ENCODE results near the gene TPMT.
"Not testable (repeated sequence)": the region's sequence is repeated elsewhere in the genome, so short reads cannot be mapped to it uniquely, and the experiment has no call there.

TPMT gene

GRCh38 chr6:18179770-18180356 is 25.0 kb upstream of the TPMT start:
- Histone ChIP-seq H4K5ac (ENCODE audit: low read length) (no peak overlapping the region), H2AK5ac (ENCODE audit: low read length) (no peak overlapping the region), H3K27me3 (ENCODE audit: insufficient read depth, low read length, poor library complexity) (no peaks in the 10 kb centered on the region), H3K23ac (ENCODE audit: low read length) (no peak overlapping the region), H3K56ac (ENCODE audit: low read length) (no peak overlapping the region), H2BK5ac (ENCODE audit: low read length) (no peak overlapping the region), H3K4ac (ENCODE audit: low read depth, low read length) (no peak overlapping the region), H4K8ac (ENCODE audit: low read depth, low read length) (no peak overlapping the region), H3K36me3 (ENCODE audit: control insufficient read depth, insufficient read depth, low read length) (no peaks in the 10 kb centered on the region), H3K18ac (ENCODE audit: low read length) (peak overlapping the region; percentile 29), H3K79me1 (ENCODE audit: low read length) (no peaks in the 10 kb centered on the region), H2BK120ac (ENCODE audit: low read depth, low read length) (no peak overlapping the region), H2BK15ac (replicated peaks; ENCODE audit: low read depth) (no peak overlapping the region), H3K4me1 (ENCODE audit: control insufficient read depth, low read depth, low read length) (no peaks in the 10 kb centered on the region), H3K4me2 (ENCODE audit: low read length) (no peak overlapping the region), H3K9ac (ENCODE audit: low read length) (no peak overlapping the region), H3K27ac (ENCODE audit: low read depth, low read length) (no peak overlapping the region), H3K79me2 (ENCODE audit: control insufficient read depth, insufficient read depth, low read length) (no peaks in the 10 kb centered on the region), H3K4me3 (ENCODE audit: low read length) (no peak overlapping the region)
- DNase-seq = no peak
- no CpG with 5 or more reads among the region's 5 CpGs for WGBS (ENCODE audit: extremely low coverage, insufficient coverage, low lambda C conversion rate)

GRCh38 chr6:18178960-18179615 is 24.2 kb upstream of the TPMT start:
- H2BK5ac ChIP-seq (ENCODE audit: low read length) = no peak overlapping the region
- no peak overlapping the region for H2BK120ac ChIP-seq (ENCODE audit: low read depth, low read length)
- H4K8ac ChIP-seq (ENCODE audit: low read depth, low read length) = no peak overlapping the region
- H2AK5ac ChIP-seq (ENCODE audit: low read length) = no peak overlapping the region
- no peaks in the 10 kb centered on the region for H3K27me3 ChIP-seq (ENCODE audit: insufficient read depth, low read length, poor library complexity)
- no peaks in the 10 kb centered on the region for H3K79me2 ChIP-seq (ENCODE audit: control insufficient read depth, insufficient read depth, low read length)
- WGBS (ENCODE audit: extremely low coverage, insufficient coverage, low lambda C conversion rate) = no CpG with 5 or more reads among the region's 3 CpGs
- no peak overlapping the region for H4K5ac ChIP-seq (ENCODE audit: low read length)
- no peak overlapping the region for H3K27ac ChIP-seq (ENCODE audit: low read depth, low read length)
- H3K4me1 ChIP-seq (ENCODE audit: control insufficient read depth, low read depth, low read length) = no peaks in the 10 kb centered on the region
- H3K79me1 ChIP-seq (ENCODE audit: low read length) = no peaks in the 10 kb centered on the region
- H2BK15ac ChIP-seq (replicated peaks; ENCODE audit: low read depth) = no peak overlapping the region
- no peak overlapping the region for H3K18ac ChIP-seq (ENCODE audit: low read length)
- H3K56ac ChIP-seq (ENCODE audit: low read length) = no peak overlapping the region
- no peak for DNase-seq
- no peak overlapping the region for H3K4me2 ChIP-seq (ENCODE audit: low read length)
- no peak overlapping the region for H3K4me3 ChIP-seq (ENCODE audit: low read length)
- no peak overlapping the region for H3K4ac ChIP-seq (ENCODE audit: low read depth, low read length)
- no peak overlapping the region for H3K9ac ChIP-seq (ENCODE audit: low read length)
- H3K23ac ChIP-seq (ENCODE audit: low read length) = no peak overlapping the region
- no peaks in the 10 kb centered on the region for H3K36me3 ChIP-seq (ENCODE audit: control insufficient read depth, insufficient read depth, low read length)

- no peaks in the 10 kb centered on the region for H3K27me3 ChIP-seq (ENCODE audit: insufficient read depth, low read length, poor library complexity)
- H3K9ac ChIP-seq (ENCODE audit: low read length) = no peak overlapping the region
- no peak overlapping the region for H2AK5ac ChIP-seq (ENCODE audit: low read length)
- H2BK120ac ChIP-seq (ENCODE audit: low read depth, low read length) = no peak overlapping the region
- no peak overlapping the region for H3K27ac ChIP-seq (ENCODE audit: low read depth, low read length)
- H3K23ac ChIP-seq (ENCODE audit: low read length) = no peak overlapping the region
- H4K8ac ChIP-seq (ENCODE audit: low read depth, low read length) = no peak overlapping the region
- no peaks in the 10 kb centered on the region for H3K79me2 ChIP-seq (ENCODE audit: control insufficient read depth, insufficient read depth, low read length)
- no peak overlapping the region for H4K5ac ChIP-seq (ENCODE audit: low read length)
- H2BK5ac ChIP-seq (ENCODE audit: low read length) = no peak overlapping the region
- no peak overlapping the region for H3K4me2 ChIP-seq (ENCODE audit: low read length)
- whole genome bisulfite sequencing (ENCODE audit: extremely low coverage, insufficient coverage, low lambda C conversion rate) = no CpG with 5 or more reads among the region's 4 CpGs
- no peaks in the 10 kb centered on the region for H3K4me1 ChIP-seq (ENCODE audit: control insufficient read depth, low read depth, low read length)
- no peak overlapping the region for H3K4me3 ChIP-seq (ENCODE audit: low read length)
- H3K79me1 ChIP-seq (ENCODE audit: low read length) = no peaks in the 10 kb centered on the region
- no peak overlapping the region for H2BK15ac ChIP-seq (replicated peaks; ENCODE audit: low read depth)
- no peaks in the 10 kb centered on the region for H3K36me3 ChIP-seq (ENCODE audit: control insufficient read depth, insufficient read depth, low read length)
- no peak overlapping the region for H3K4ac ChIP-seq (ENCODE audit: low read depth, low read length)
- no peak overlapping the region for H3K56ac ChIP-seq (ENCODE audit: low read length)
- no peak for DNase-seq
- H3K18ac ChIP-seq (ENCODE audit: low read length) = no peak overlapping the region
Observed at GRCh38 chr6:18177286-18177965, 22.5 kb upstream of the TPMT start.

GRCh38 chr6:18176198-18176597 is 21.3 kb upstream of the TPMT start:
- H4K8ac ChIP-seq (ENCODE audit: low read depth, low read length); H2BK120ac ChIP-seq (ENCODE audit: low read depth, low read length): not testable (repeated sequence)
- no CpG with 5 or more reads among the region's 4 CpGs for WGBS (ENCODE audit: extremely low coverage, insufficient coverage, low lambda C conversion rate)

GRCh38 chr6:18171871-18172270 is 17.0 kb upstream of the TPMT start:
- WGBS (ENCODE audit: extremely low coverage, insufficient coverage, low lambda C conversion rate) = no CpG with 5 or more reads among the region's 7 CpGs
- H3K4me2 ChIP-seq (ENCODE audit: low read length) = no peak overlapping the region
- no peak overlapping the region for H4K8ac ChIP-seq (ENCODE audit: low read depth, low read length)
- H2BK120ac ChIP-seq (ENCODE audit: low read depth, low read length) = no peak overlapping the region
- H3K79me2 ChIP-seq (ENCODE audit: control insufficient read depth, insufficient read depth, low read length) = no peaks in the 10 kb centered on the region
- no peaks in the 10 kb centered on the region for H3K27me3 ChIP-seq (ENCODE audit: insufficient read depth, low read length, poor library complexity)
- H2BK5ac ChIP-seq (ENCODE audit: low read length) = no peak overlapping the region
- H3K27ac ChIP-seq (ENCODE audit: low read depth, low read length) = no peak overlapping the region
- H3K4ac ChIP-seq (ENCODE audit: low read depth, low read length) = no peak overlapping the region
- H3K36me3 ChIP-seq (ENCODE audit: control insufficient read depth, insufficient read depth, low read length) = no peaks in the 10 kb centered on the region
- no peak overlapping the region for H2AK5ac ChIP-seq (ENCODE audit: low read length)
- H3K9ac ChIP-seq (ENCODE audit: low read length) = no peak overlapping the region
- DNase-seq = no peak
- no peaks in the 10 kb centered on the region for H3K4me1 ChIP-seq (ENCODE audit: control insufficient read depth, low read depth, low read length)
- no peak overlapping the region for H3K4me3 ChIP-seq (ENCODE audit: low read length)
- H3K79me1 ChIP-seq (ENCODE audit: low read length) = no peaks in the 10 kb centered on the region
- H2BK15ac ChIP-seq (replicated peaks; ENCODE audit: low read depth) = no peak overlapping the region
- no peak overlapping the region for H4K5ac ChIP-seq (ENCODE audit: low read length)
- no peak overlapping the region for H3K18ac ChIP-seq (ENCODE audit: low read length)
- H3K23ac ChIP-seq (ENCODE audit: low read length) = no peak overlapping the region
- no peak overlapping the region for H3K56ac ChIP-seq (ENCODE audit: low read length)

More at GRCh38 chr6:18176198-18176597, 21.3 kb upstream of the TPMT start:
- not testable (repeated sequence) for H3K36me3 ChIP-seq (ENCODE audit: control insufficient read depth, insufficient read depth, low read length); H3K79me2 ChIP-seq (ENCODE audit: control insufficient read depth, insufficient read depth, low read length); H3K27ac ChIP-seq (ENCODE audit: low read depth, low read length); H3K4me3 ChIP-seq (ENCODE audit: low read length); DNase-seq; H2BK15ac ChIP-seq (replicated peaks; ENCODE audit: low read depth); H3K4me2 ChIP-seq (ENCODE audit: low read length); H3K4me1 ChIP-seq (ENCODE audit: control insufficient read depth, low read depth, low read length); H2BK5ac ChIP-seq (ENCODE audit: low read length); H3K56ac ChIP-seq (ENCODE audit: low read length); H3K27me3 ChIP-seq (ENCODE audit: insufficient read depth, low read length, poor library complexity); H2AK5ac ChIP-seq (ENCODE audit: low read length); H3K9ac ChIP-seq (ENCODE audit: low read length); H3K79me1 ChIP-seq (ENCODE audit: low read length); H3K23ac ChIP-seq (ENCODE audit: low read length); H3K18ac ChIP-seq (ENCODE audit: low read length); H3K4ac ChIP-seq (ENCODE audit: low read depth, low read length); H4K5ac ChIP-seq (ENCODE audit: low read length)
